ENCODE data around the gene FHOD3. TPM values are rescaled to one million over a fixed set of nuclear protein-coding genes. Genes with fewer than 3 reads are reported as not detected.

Gene FHOD3
- polyA plus RNA-seq, 2 of the 4 experiments (the other 2 are of a cell fraction), result 2.5 to 3.6 TPM

DNA sequence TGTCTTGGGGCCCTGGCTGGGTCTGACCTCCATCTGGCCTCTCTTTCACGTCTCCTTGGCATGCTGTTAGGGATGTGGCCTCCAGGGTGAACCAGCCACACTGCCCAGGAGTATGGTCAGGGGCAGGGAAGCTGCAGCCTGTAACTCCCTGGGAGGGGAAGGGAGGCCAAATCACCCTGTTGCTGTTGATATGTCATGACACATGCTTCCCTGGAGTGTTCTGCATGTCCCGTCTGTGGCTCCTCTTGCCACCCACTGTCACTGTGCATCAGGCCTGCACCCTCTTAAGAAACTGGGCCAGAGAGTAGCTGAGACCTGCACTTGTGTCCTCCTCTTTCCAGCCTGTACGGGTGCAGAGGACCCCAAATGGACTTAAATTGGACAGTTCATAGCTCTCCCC lies 221.3 kb downstream of the FHOD3 start:
- H3K27ac ChIP-seq, result no peak overlapping the region
- no peaks in the 10 kb centered on the region for H3K9me3 ChIP-seq
- no peak overlapping the region for H3K4me3 ChIP-seq
- DNase-seq (ENCODE audit: low read depth in 1 of 2, low spot score in 1 of 2) (no peak), ATAC-seq (no peak), FAIRE-seq (no peak)
- ChIA-PET POLR2A (no interaction called here), CTCF (no interaction called here)
- 36% methylated on average over 3 of the region's 3 CpGs for WGBS (ENCODE audit: missing lambda C conversion rate)
- no peak overlapping the region for H3K4me2 ChIP-seq
- TF ChIP-seq ESRRA (IDR thresholded peaks at IDR 0.05; ENCODE audit: borderline replicate concordance, low read length) (no peak), SREBF2 (IDR thresholded peaks at IDR 0.05) (no peak), RNF2 (IDR thresholded peaks at IDR 0.05; ENCODE audit: borderline replicate concordance, low read depth) (no peak), CBX8 (IDR thresholded peaks at IDR 0.05) (no peak), SMC3 (IDR thresholded peaks at IDR 0.05) (no peak), FOSB (CRISPR knock-in tag; IDR thresholded peaks at IDR 0.05) (no peak)
- H3K4me1 ChIP-seq, result no peaks in the 10 kb centered on the region

GRCh38 chr18:36519358-36519757 lies 221.8 kb downstream of the FHOD3 start:
- no peak for FAIRE-seq
- Histone ChIP-seq H3K9me3 (no peaks in the 10 kb centered on the region), H3K4me3 (no peak overlapping the region), H3K4me2 (no peak overlapping the region), H3K4me1 (no peaks in the 10 kb centered on the region), H3K27ac (no peak overlapping the region)
- TF ChIP-seq PBX3 (IDR thresholded peaks at IDR 0.05), result no peak
- TF ChIP-seq RNF2 (IDR thresholded peaks at IDR 0.05; ENCODE audit: borderline replicate concordance, low read depth), result no peak
- TF ChIP-seq RAD21 (conservative IDR thresholded peaks at IDR 0.05 in 1 of 2, IDR thresholded peaks at IDR 0.05 in 1 of 2), result no peak
- no peak for TF ChIP-seq HEYL (CRISPR knock-in tag; IDR thresholded peaks at IDR 0.05)
- no peak for TF ChIP-seq NFE2L2 (conservative IDR thresholded peaks at IDR 0.05; ENCODE audit: low read length)
- 62% methylated on average over 2 of the region's 3 CpGs for WGBS (ENCODE audit: missing lambda C conversion rate)
- no peak for DNase-seq (ENCODE audit: low read depth in 1 of 2, low spot score in 1 of 2)
- CTCF ChIA-PET, result no interaction called here
- POLR2A ChIA-PET, result no interaction called here
- no peak for ATAC-seq

DNA sequence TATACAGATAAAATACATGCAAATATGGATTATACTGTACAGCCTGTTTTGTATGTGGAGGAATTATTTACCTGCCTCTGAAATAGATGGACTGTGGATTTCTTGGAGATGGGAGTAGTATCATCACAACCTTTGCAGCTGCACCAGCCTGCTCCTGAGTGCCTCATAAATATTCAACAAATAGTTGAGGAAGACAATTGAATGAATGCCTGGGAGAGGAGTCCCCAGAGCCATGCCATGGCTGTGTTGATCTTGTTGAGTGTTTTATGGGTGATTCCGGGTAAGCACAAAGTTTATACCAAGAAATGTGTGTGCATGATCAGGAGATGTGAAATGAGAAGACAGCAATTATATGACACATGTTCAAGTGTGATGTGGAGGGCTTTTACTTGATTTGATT lies 225.0 kb downstream of the FHOD3 start:
- no peak overlapping the region for H3K27ac ChIP-seq
- no peak for DNase-seq (ENCODE audit: low read depth in 1 of 2, low spot score in 1 of 2)
- POLR2A ChIA-PET, result no interaction called here
- no peak for ATAC-seq
- TF ChIP-seq RNF2 (IDR thresholded peaks at IDR 0.05; ENCODE audit: borderline replicate concordance, low read depth) (no peak), KDM1A (IDR thresholded peaks at IDR 0.05; ENCODE audit: low read depth) (no peak), NPAS2 (CRISPR knock-in tag; IDR thresholded peaks at IDR 0.05; ENCODE audit: borderline replicate concordance) (no peak), HEYL (CRISPR knock-in tag; IDR thresholded peaks at IDR 0.05) (no peak), USF2 (IDR thresholded peaks at IDR 0.05) (no peak), HOXB13 (CRISPR knock-in tag; IDR thresholded peaks at IDR 0.05; ENCODE audit: low read depth) (no peak), RAD21 (conservative IDR thresholded peaks at IDR 0.05 in 1 of 2, IDR thresholded peaks at IDR 0.05 in 1 of 2) (no peak), RARB (CRISPR knock-in tag; IDR thresholded peaks at IDR 0.05) (no peak)
- no peaks in the 10 kb centered on the region for H3K9me3 ChIP-seq
- no peak overlapping the region for H3K4me2 ChIP-seq
- H3K4me3 ChIP-seq, result no peak overlapping the region
- 79% methylated on average over 1 of the region's 1 CpG for WGBS (ENCODE audit: missing lambda C conversion rate)
- no peak for FAIRE-seq
- no peaks in the 10 kb centered on the region; the same call in 2 of the 3 replicates for H3K4me1 ChIP-seq
- CTCF ChIA-PET, result interaction anchor here (0.5 kb wide), 1 partner anchor 269 kb away, joined by 3 read pairs; no protein-coding TSS in a partner anchor

DNA sequence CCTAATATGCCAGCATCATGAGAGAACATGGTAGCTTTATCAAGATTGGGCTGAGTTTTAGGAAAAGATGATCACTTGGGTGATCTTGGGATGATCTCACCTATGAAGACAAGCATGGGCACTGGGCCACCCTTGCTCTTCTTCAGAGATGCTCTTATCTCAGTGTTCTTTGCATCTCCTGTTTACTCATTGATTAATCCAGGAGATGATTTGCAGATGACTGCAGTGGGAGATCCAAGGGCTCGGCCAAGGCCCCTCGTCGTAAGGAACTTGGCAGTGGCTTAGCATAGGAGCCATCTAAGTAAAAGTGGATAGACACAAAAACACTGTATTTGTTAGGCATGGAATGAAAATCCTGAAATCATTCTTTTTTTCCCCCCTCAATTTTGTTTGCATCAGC lies 228.4 kb downstream of the FHOD3 start:
- CTCF ChIA-PET, result no interaction called here
- WGBS (ENCODE audit: missing lambda C conversion rate), result 53% methylated on average over 3 of the region's 3 CpGs
- TF ChIP-seq POLR2AphosphoS2 (conservative IDR thresholded peaks at IDR 0.05; ENCODE audit: low read length) (no peak), ZC3H11A (IDR thresholded peaks at IDR 0.05) (no peak), POLR2A (IDR thresholded peaks at IDR 0.05; ENCODE audit: low read length) (no peak), HOXB5 (CRISPR knock-in tag; IDR thresholded peaks at IDR 0.05) (no peak), GATA3 (IDR thresholded peaks at IDR 0.05; ENCODE audit: borderline replicate concordance) (no peak), FOXS1 (CRISPR knock-in tag; IDR thresholded peaks at IDR 0.05) (no peak), BHLHE40 (IDR thresholded peaks at IDR 0.05; ENCODE audit: low read depth, low read length) (no peak), RARB (CRISPR knock-in tag; IDR thresholded peaks at IDR 0.05) (no peak), NPAS2 (CRISPR knock-in tag; IDR thresholded peaks at IDR 0.05; ENCODE audit: borderline replicate concordance) (no peak), HOXB13 (CRISPR knock-in tag; IDR thresholded peaks at IDR 0.05; ENCODE audit: low read depth) (no peak), ATOH8 (CRISPR knock-in tag; IDR thresholded peaks at IDR 0.05; ENCODE audit: low read depth) (no peak), NR3C1 (IDR thresholded peaks at IDR 0.05) (no peak), SMC3 (IDR thresholded peaks at IDR 0.05) (no peak), JUNB (IDR thresholded peaks at IDR 0.05) (no peak), MAZ (IDR thresholded peaks at IDR 0.05; ENCODE audit: borderline replicate concordance, low read depth, low read length) (no peak), ZNF302 (CRISPR knock-in tag; IDR thresholded peaks at IDR 0.05) (no peak), CHD2 (IDR thresholded peaks at IDR 0.05; ENCODE audit: low read length, partially characterized antibody) (no peak), RNF2 (IDR thresholded peaks at IDR 0.05; ENCODE audit: borderline replicate concordance, low read depth) (no peak)
- no peak overlapping the region for H3K27ac ChIP-seq
- POLR2A ChIA-PET, result no interaction called here
- FAIRE-seq (no peak), DNase-seq (ENCODE audit: low read depth in 1 of 2, low spot score in 1 of 2) (no peak), ATAC-seq (no peak)
- no peaks in the 10 kb centered on the region for H3K9me3 ChIP-seq
- no peak overlapping the region for H3K4me3 ChIP-seq
- H3K4me1 ChIP-seq, result peaks cover 3% of the 10 kb centered on the region; the same call in 1 of the 3 replicates
- no peak overlapping the region for H3K4me2 ChIP-seq
